Endothelial cell of umbilical vein (primary cell): Measurements from ENCODE around the gene MASTL. TPM values are rescaled to one million over a fixed set of nuclear protein-coding genes. Genes with fewer than 3 reads are reported as not detected.

Source experiments
- BruUV-seq: library from RNA; stranded (reverse); fragments of 400-500 nt; replicated peaks from 2 replicates; lab custom pipeline; 2021; lab: Mats Ljungman, UMichigan
- CTCF ChIA-PET: fragments of 300-600, 350-600 bp; sonication (Branson Sonifier 250); formaldehyde crosslinking; loops from one replicate; lab custom pipeline; 2021; ENCODE audit warnings: antibody characterized with exemption, inconsistent platforms; lab: Charles Lee
- POLR2A ChIA-PET: fragments of 300-600, 350-600 bp; sonication (Branson Sonifier 250); formaldehyde crosslinking; loops from one replicate; lab custom pipeline; 2021; ENCODE audit warnings: antibody characterized with exemption, inconsistent platforms; lab: Charles Lee
- DNase-seq: peaks from one replicate; pipeline ENCODE4 v3.0.0-alpha.2; 2011; ENCODE audit warnings: low read depth, low spot score
- FAIRE-seq: peaks from 2 replicates; lab custom pipeline; 2011; peaks lifted over from hg19 to GRCh38; lab: Jason Lieb, UNC
- H2AFZ ChIP-seq: 2 replicates; pipeline ENCODE4 v1.6.0; 2012; ENCODE audit warnings: low read depth, low read length, control low read depth, inconsistent platforms
- H3K27ac ChIP-seq: 2 replicates; pipeline ENCODE4 v1.5.1; 2011; ENCODE audit warnings: low read depth, mild to moderate bottlenecking, control low read depth, low read length, moderate library complexity; ENCODE audit not compliant: insufficient read depth
- H3K27me3 ChIP-seq, 2 experiments: 2 replicates each; pipeline versions ENCODE4 v1.6.0 to v1.6.1; 2011; ENCODE audit warnings: low read length in 2 of 2, mixed read lengths in 1 of 2; ENCODE audit not compliant: control insufficient read depth in 2 of 2, insufficient read depth in 2 of 2
- H3K36me3 ChIP-seq, 2 experiments: 2 replicates in 1 of 2; 3 replicates in 1 of 2; pipeline ENCODE4 v1.5.1; 2011; ENCODE audit warnings: low read length in 2 of 2, mild to moderate bottlenecking in 1 of 2, moderate library complexity in 1 of 2; ENCODE audit not compliant: control insufficient read depth in 2 of 2, insufficient read depth in 2 of 2; ENCODE audit errors: extremely low read depth in 1 of 2
- H3K4me1 ChIP-seq: 3 replicates; pipeline ENCODE4 v1.5.1; 2011; ENCODE audit warnings: mild to moderate bottlenecking, low read length; ENCODE audit not compliant: control insufficient read depth, insufficient read depth; ENCODE audit errors: extremely low read depth
- H3K4me2 ChIP-seq: 2 replicates; pipeline ENCODE4 v1.6.1; 2011; ENCODE audit warnings: low read length, control low read depth, mixed read lengths; ENCODE audit not compliant: insufficient read depth
- H3K4me3 ChIP-seq, 3 experiments: fragments of 200-600 bp in 1 of 3; sonication (generic), shearing (Covaris generic) in 1 of 3; replicated peaks in 1 of 3; 2 replicates each; pipeline ENCODE4 v1.5.1; 2011 to 2016; ENCODE audit warnings: control low read depth in 3 of 3, low read length in 3 of 3, mild to moderate bottlenecking in 2 of 3, inconsistent platforms in 1 of 3, low read depth in 1 of 3, moderate library complexity in 1 of 3; ENCODE audit not compliant: insufficient read depth in 1 of 3
- H3K79me2 ChIP-seq: 2 replicates; pipeline ENCODE4 v1.6.0; 2012; ENCODE audit warnings: low read length, inconsistent platforms; ENCODE audit not compliant: control insufficient read depth, insufficient read depth
- H3K9ac ChIP-seq: replicated peaks from 2 replicates; pipeline ENCODE3; 2011; ENCODE audit warnings: low read length, control low read depth; ENCODE audit not compliant: insufficient read depth; ENCODE audit errors: extremely low read depth
- H3K9me1 ChIP-seq: replicated peaks from 3 replicates; pipeline ENCODE4 v1.6.0; 2011; ENCODE audit warnings: mild to moderate bottlenecking, low read length; ENCODE audit not compliant: control insufficient read depth, insufficient read depth; ENCODE audit errors: extremely low read depth
- H3K9me3 ChIP-seq: replicated peaks from 2 replicates; pipeline ENCODE4 v1.5.1; 2012; ENCODE audit warnings: low read length, inconsistent platforms; ENCODE audit not compliant: control insufficient read depth, insufficient read depth
- H4K20me1 ChIP-seq: replicated peaks from 2 replicates; pipeline ENCODE3; 2011; ENCODE audit warnings: mild to moderate bottlenecking, low read length; ENCODE audit not compliant: control insufficient read depth, insufficient read depth; ENCODE audit errors: extremely low read depth
- CTCF ChIP-seq, 2 donors: IDR thresholded peaks; 1 replicate in 1 of 2; 2 replicates in 1 of 2; pipeline ENCODE4 v1.5.1; 2011; ENCODE audit warnings: low read length in 2 of 2, mild to moderate bottlenecking in 2 of 2, moderate library complexity in 2 of 2, control low read depth in 1 of 2, inconsistent platforms in 1 of 2, low read depth in 1 of 2; ENCODE audit not compliant: insufficient read depth in 1 of 2; ENCODE audit errors: extremely low read depth in 1 of 2
- EZH2 ChIP-seq: IDR thresholded peaks from 2 replicates; pipeline ENCODE4 v1.6.1; 2012; ENCODE audit warnings: borderline replicate concordance, low read depth, mild to moderate bottlenecking, moderate library complexity, low read length, inconsistent platforms; ENCODE audit not compliant: severe bottlenecking
- FOS ChIP-seq: IDR thresholded peaks from 2 replicates; pipeline ENCODE4 v1.6.1; 2011; ENCODE audit warnings: mild to moderate bottlenecking, low read length, moderate library complexity, borderline replicate concordance; ENCODE audit not compliant: insufficient read depth
- GATA2 ChIP-seq: IDR thresholded peaks from 2 replicates; pipeline ENCODE4 v1.7.0; 2011; ENCODE audit warnings: low read depth, mild to moderate bottlenecking, moderate library complexity, mixed read lengths, low read length; ENCODE audit not compliant: insufficient read length, insufficient read depth
- JUN ChIP-seq: IDR thresholded peaks from 2 replicates; pipeline ENCODE4 v1.6.1; 2011; ENCODE audit warnings: borderline replicate concordance, low read depth; ENCODE audit not compliant: insufficient read length, insufficient read depth
- MYC ChIP-seq: IDR thresholded peaks from one replicate; pipeline ENCODE4 v1.6.1; 2011; ENCODE audit warnings: mild to moderate bottlenecking, low read depth, low read length
- POLR2A ChIP-seq: IDR thresholded peaks from 2 replicates; pipeline ENCODE4 v1.6.1; 2012; ENCODE audit warnings: low read depth, mild to moderate bottlenecking, control low read depth, low read length
- POLR2AphosphoS5 ChIP-seq: IDR thresholded peaks from 2 replicates; pipeline ENCODE4 v1.6.1; 2012; ENCODE audit warnings: low read depth, mild to moderate bottlenecking, control low read depth, low read length, moderate library complexity; ENCODE audit not compliant: insufficient read depth
- dilution Hi-C: fragments of 300-500 bp; cut with MboI; formaldehyde crosslinking; loops from one replicate; pipeline ENCODE4 v1.15.0; 2019; ENCODE audit warnings: low sequenced_read_pairs; ENCODE audit not compliant: extremely low pct_ligation_motif_present
- intact Hi-C: fragments of 100-400 bp; cut with micrococcal nuclease; formaldehyde crosslinking; loops from one replicate; pipeline ENCODE4 v1.10.0; 2022
- polyA plus RNA-seq, 4 experiments: library from polyadenylated mRNA; depleted of rRNA in 3 of 4; stranded (reverse) in 3 of 4; unstranded in 1 of 4; fragments of >200 nt; gene quantifications; 2 replicates each; pipeline versions ENCODE4 v1.2.1 to v1.2.3, GENCODE V29; 2011 to 2012; ENCODE audit warnings: missing spikeins in 1 of 4
- total RNA-seq: library from RNA; stranded (reverse); gene quantifications from 2 replicates; pipeline ENCODE4 v1.2.3, GENCODE V29; 2021
- TF ChIP-seq, protein P1 (sequence below): IDR thresholded peaks from 2 replicates; pipeline ENCODE4 v1.6.1; 2011; ENCODE audit not compliant: insufficient read depth, insufficient read length

The MASTL gene
- total and polyA plus RNA-seq, 2 donors (not counting 3 experiments of a cell fraction or from before 2014, with no cell fraction given): 5.4 to 17.8 TPM

DNA sequence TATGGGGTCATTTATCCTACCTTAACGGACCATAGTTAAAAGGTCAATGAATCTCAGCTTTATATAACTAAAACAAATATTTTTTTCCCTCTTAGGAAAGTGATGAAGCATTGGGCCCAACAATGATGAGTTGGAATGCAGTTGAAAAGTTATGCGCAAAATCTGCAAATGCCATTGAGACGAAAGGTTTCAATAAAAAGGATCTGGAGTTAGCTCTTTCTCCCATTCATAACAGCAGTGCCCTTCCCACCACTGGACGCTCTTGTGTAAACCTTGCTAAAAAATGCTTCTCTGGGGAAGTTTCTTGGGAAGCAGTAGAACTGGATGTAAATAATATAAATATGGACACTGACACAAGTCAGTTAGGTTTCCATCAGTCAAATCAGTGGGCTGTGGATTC is 14.7 kb downstream of the MASTL start:
- DNase-seq (no peak), FAIRE-seq (no peak)
- H3K27ac ChIP-seq: no peak overlapping the region
- BruUV-seq: no TSS peak
- TF ChIP-seq POLR2A (no peak), GATA2 (no peak), EZH2 (no peak), MYC (no peak), CTCF (IDR thresholded peaks at IDR 0.05; ENCODE audit: extremely low read depth in 1 of 2, insufficient read depth in 1 of 2, low read depth in 1 of 2, low read length in 2 of 2) (no peak), JUN (no peak), POLR2AphosphoS5 (no peak), FOS (no peak)
- TF ChIP-seq, protein P1, sequence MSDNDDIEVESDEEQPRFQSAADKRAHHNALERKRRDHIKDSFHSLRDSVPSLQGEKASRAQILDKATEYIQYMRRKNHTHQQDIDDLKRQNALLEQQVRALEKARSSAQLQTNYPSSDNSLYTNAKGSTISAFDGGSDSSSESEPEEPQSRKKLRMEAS: no peak
- dilution Hi-C loops (no loop called here), intact Hi-C loops (no loop called here)
- no peaks in the 10 kb centered on the region for H3K9me1 ChIP-seq
- H3K36me3 ChIP-seq: peaks cover 3 to 12% of the 10 kb centered on the region in 2 experiments
- no peak overlapping the region for H2AFZ ChIP-seq
- POLR2A ChIA-PET: interaction anchor here (0.6 kb wide), 1 partner anchor 13 kb away, joined by 4 read pairs; no protein-coding TSS in a partner anchor
- CTCF ChIA-PET: no interaction called here
- H3K9me3 ChIP-seq: no peaks in the 10 kb centered on the region
- no peaks in the 10 kb centered on the region for H3K4me1 ChIP-seq
- H3K4me2 ChIP-seq: no peak overlapping the region
- H4K20me1 ChIP-seq: no peaks in the 10 kb centered on the region
- H3K27me3 ChIP-seq: no peaks in the 10 kb centered on the region
- no peak overlapping the region for H3K9ac ChIP-seq
- no peaks in the 10 kb centered on the region for H3K79me2 ChIP-seq
- no peak overlapping the region for H3K4me3 ChIP-seq
